IPS-NIHi7 (cell line): ENCODE data around the gene CGB8.
A peak's percentile ranks its signal among the peaks of the same experiment; 100 is the strongest.
"Not testable (repeated sequence)": the region's sequence is repeated elsewhere in the genome, so short reads cannot be mapped to it uniquely, and the experiment has no call there.

Experiments
- DNase-seq: peaks from one replicate; pipeline ENCODE4 v3.0.0; 2012; ENCODE audit warnings: mixed read lengths; ENCODE audit errors: extremely low spot score

CGB8 gene

GRCh38 chr19:49049011-49049410, at the start of gene CGB8:
TSS of gene CGB8 (minus strand) at chr19:49049111. CDS start at chr19:49048739, 372 bp downstream.
- not testable (repeated sequence) for DNase-seq

GRCh38 chr19:49097453-49098288, 48.8 kb upstream of the CGB8 start:
- peak; percentile 87 for DNase-seq

GRCh38 chr19:49094505-49095482, 45.9 kb upstream of the CGB8 start:
- DNase-seq, result no peak

DNA sequence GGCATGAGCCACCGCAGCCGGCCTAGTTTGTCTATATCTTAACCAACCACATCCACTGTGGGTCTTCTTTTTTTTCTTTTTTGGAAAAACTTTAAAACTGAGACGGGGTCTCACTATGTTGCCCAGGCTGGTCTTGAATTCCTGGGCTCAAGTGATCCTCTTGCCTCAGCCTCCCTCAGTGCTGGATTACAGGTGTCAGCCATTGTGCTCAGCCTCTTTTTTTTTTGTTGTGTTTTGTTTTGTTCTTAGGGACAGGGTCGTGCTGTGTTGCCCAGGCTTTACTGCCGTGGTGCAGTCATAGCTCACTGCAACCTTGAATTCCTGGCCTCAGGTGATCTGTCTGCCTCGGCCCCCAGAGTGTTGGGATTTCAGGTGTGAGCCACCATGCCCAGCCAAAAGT, 43.8 kb upstream of the CGB8 start:
- no peak for DNase-seq

DNA sequence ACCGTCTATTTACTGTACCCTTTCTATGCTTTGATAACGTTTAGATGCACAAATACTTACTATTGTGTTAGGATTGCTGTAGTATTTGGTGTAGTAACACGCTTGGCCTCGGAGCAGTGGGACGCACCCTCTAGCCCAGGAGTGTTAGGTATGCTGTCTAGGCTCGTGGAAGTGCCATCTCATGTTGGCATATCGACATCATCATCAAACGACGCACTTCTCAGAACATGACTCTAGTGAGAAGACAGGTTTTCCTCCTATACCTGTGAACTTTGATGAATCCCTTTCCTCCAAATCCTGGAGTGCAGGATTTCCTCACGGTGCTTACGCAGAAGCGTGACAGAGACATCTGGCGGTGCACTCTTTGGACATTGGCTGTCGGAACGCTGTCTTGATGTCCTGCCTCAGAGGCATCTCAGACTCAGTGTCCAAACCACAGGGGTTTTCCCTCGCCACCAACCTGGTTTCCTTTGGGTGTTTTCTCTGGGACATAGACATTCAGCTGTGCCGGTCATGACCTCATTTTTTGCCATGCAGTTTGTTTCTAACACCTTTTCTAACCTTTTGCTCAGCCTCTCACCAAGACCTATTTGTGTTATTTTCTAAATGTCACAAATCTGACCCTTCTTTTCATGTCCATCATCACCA, 42.6 kb upstream of the CGB8 start:
- no peak for DNase-seq

DNA sequence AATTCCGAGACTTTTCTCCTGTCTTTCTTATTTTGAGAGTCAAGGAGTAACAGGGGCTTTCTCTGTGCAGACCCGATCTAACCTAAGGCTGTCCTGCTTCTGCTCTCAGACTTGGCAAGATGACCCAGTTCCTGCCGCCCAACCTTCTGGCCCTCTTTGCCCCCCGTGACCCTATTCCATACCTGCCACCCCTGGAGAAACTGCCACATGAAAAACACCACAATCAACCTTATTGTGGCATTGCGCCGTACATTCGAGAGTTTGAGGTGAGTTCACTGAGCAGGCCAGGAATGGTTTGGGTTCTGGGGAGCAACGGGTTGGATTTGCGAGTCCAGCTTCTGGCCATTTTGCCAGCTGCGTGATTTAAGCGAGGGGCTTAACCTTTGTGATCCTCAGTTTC, 37.4 kb upstream of the CGB8 start:
- DNase-seq, result no peak

DNA sequence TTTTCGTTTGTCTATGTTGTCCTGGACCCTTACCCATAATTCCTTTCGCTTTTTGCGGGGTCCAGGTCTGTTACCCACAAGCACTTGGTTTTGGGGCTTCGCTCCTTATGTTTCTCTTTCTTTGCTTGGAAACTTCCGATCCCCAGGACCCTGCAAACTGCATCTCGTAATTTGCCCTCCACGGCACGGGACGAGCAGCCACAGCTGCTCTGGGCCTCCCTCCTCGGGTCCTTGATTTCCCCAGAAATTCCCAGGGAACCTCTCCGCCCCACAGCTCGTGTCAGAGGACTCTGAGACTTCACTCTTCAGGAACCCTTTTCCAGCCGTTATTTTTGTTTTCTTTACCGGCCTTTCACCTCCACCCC, 36.9 kb upstream of the CGB8 start:
- DNase-seq, result peak; percentile 22

- DNase-seq, result peak; percentile 99
These were observed 36.3 kb upstream of the CGB8 start, which contains the start of gene SNRNP70 for GRCh38 chr19:49085020-49085867. TSS of gene SNRNP70 (plus strand) at chr19:49085451. CDS start at chr19:49086415, 964 bp downstream.

DNA sequence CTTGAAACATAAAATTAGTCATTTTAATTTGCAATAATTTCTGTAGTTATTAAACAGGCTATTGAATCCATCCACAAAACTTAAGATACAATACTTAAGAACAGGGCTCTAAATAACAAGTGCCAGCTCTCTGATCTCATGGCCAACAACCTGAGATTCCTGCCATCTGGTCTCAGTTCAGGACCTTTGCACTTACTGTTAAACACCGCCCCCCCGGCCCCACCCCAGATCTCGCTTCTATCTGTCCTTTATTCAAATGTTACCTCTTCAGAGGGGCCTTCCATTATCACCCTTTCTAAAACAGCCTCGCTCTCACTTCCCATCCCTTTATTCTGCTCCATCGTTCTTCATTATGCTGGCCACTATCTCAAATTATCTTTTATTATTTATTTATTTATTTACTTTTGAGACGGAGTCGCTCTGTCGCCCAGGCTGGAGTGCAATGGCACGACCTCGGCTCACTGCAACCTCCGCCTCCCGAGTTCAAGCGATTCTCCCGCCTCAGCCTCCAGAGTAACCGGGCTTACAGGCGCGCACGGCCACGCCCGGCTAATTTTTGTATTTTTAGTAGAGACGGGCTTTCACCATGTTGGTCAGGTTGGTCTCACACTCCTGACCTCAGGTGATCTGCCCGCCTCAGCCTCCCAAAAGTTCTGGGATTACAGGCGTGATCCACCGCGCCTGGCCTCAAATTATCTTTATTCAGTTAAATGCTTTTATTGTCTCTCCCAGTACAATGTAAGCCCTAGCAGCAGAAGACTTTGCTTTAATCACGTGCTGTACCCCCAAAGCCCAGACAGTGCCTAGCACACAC, 35.5 kb upstream of the CGB8 start:
- no peak for DNase-seq

DNA sequence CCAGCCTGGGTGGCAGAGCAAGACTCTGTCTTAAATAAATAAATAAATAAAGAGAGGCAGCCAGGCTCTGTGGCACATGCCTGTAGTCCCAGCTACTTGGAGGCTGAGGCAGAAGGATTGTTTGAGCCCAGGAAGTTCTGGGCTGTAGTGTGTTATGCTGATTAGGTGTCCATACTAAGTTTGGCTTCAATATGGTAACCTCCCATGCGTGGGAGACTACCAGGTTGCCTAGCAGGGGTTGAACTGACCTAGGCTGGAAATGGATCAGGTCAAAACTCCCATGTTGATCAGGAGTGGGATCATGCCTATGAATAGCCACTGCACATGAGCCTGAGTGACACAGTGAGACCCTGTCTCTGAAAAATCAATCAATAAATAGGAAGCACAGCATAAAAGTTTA, 32.4 kb upstream of the CGB8 start:
- no peak for DNase-seq

GRCh38 chr19:49080392-49080791, 31.5 kb upstream of the CGB8 start:
- DNase-seq, result no peak

DNA sequence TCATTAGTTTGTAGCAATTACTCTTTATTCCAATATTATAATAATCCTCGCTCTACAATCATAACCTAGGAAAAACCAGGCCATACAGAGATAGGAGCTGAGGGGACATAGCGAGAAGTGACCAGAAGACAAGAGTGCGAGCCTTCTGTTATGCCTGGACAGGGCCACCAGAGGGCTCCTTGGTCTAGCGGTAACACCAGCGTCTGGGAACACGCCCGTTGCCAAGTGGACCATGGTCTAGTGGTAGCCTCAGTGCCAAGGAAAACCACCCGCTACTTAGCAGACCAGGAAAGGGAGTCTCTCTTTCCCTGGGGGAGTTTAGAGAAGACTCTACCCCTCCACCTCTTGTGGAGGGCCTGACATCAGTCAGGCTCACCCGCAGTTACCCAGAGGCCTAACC, 26.0 kb upstream of the CGB8 start:
- DNase-seq, result not testable (repeated sequence)

- DNase-seq, result peak; percentile 52
These were observed 24.8 kb upstream of the CGB8 start for GRCh38 chr19:49073514-49074378.

- DNase-seq, result peak; percentile 88
These were observed 23.1 kb upstream of the CGB8 start for GRCh38 chr19:49071860-49072547.

DNA sequence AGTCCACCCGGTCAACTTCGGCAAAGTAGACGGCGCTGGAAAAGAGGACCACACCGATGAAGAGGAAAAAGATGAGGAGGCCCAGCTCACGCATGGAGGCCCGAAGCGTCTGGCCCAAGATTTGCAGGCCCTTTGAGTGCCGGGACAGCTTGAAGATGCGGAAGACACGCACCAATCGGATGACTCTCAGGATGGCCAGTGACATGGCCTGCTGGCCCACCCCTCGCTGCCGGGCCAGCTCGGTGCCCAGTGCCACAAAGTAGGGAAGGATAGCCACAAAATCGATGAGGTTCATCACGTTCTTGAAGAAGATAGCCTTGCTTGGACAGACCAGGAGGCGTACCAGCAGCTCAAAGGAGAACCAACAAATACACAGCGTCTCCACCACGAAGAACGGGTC, 21.5 kb upstream of the CGB8 start:
- DNase-seq, result no peak

GRCh38 chr19:49069026-49069425, 20.1 kb upstream of the CGB8 start:
- no peak for DNase-seq

DNA sequence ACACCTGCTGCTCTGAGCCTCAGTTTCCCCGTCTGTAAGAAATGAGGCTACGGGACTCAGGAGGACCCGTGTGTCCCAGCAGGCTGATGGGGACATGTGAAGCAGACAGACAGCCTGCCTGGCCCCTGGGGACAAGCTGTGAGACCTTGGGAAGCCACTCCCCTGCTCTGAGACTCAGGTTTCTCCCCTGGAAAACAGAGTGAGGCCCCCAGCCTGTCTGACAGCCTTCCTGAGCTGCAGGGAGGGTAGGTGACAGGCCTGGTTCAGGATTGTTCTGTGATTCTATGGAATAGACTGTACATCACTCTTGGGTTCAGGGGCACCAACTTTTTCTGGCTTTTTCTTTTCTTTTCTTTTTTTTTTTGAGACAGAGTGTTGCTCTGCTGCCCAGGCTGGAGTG, 18.6 kb upstream of the CGB8 start:
- no peak for DNase-seq

DNA sequence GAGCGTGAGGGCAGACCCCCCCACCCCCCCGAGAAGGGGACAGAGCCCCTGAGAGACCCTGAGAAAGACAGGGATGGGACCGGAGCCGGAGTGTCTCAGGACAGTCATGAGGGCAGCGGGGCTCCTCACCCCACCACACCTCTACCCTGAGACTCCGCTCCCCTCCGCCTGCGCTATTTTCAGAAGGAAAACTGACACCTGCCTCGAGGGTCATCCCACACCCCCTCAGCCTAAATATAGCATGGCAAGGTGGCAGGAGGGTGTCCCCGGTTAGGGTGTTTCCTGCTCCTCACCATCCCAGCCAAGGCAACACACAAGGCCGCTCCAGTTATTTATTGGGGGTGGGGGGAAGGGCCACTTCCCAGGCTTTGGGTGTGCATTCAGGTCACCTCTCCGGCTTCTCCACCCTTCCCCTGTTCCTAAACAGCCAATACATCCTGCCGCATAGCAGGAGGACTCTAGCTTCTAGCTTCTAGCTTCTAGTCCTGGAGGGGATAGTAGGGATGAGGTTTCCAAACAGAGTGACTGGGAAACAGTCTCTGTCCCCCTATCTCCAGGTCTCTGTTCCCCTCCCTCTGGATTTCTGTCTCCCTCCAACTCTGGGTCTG, 17.1 kb upstream of the CGB8 start:
- peak; percentile 16 for DNase-seq
